ENCODE data around the gene SRGAP1.
A peak's percentile ranks its signal among the peaks of the same experiment; 100 is the strongest.
"Not testable (repeated sequence)": the region's sequence is repeated elsewhere in the genome, so short reads cannot be mapped to it uniquely, and the experiment has no call there.

SRGAP1 gene

GRCh38 chr12:63836936-63837335, 7.6 kb upstream of the SRGAP1 start:
- H3K4me3 ChIP-seq (ENCODE audit: low read depth, low read length): no peak overlapping the region

GRCh38 chr12:63838411-63838810, 6.1 kb upstream of the SRGAP1 start:
- H3K4me3 ChIP-seq (ENCODE audit: low read depth, low read length): no peak overlapping the region

GRCh38 chr12:63841011-63841410, 3.5 kb upstream of the SRGAP1 start:
- no peak overlapping the region for H3K4me3 ChIP-seq (ENCODE audit: low read depth, low read length)

GRCh38 chr12:63841571-63841970, 2.9 kb upstream of the SRGAP1 start:
- no peak overlapping the region for H3K4me3 ChIP-seq (ENCODE audit: low read depth, low read length)

- not testable (repeated sequence) for H3K4me3 ChIP-seq (ENCODE audit: low read depth, low read length)
Measured at GRCh38 chr12:63842750-63843149, 1.8 kb upstream of the SRGAP1 start.

- H3K4me3 ChIP-seq (ENCODE audit: low read depth, low read length): peak overlapping the region; percentile 84
Measured at GRCh38 chr12:63843254-63843720, 1.2 kb upstream of the SRGAP1 start.

GRCh38 chr12:63843721-63844390, 644 bp upstream of the SRGAP1 start:
- H3K4me3 ChIP-seq (ENCODE audit: low read depth, low read length): peak overlapping the region; percentile 84

GRCh38 chr12:63845726-63846125, 1.2 kb downstream of the SRGAP1 start:
- H3K4me3 ChIP-seq (ENCODE audit: low read depth, low read length): peak overlapping the region; percentile 84

GRCh38 chr12:63846238-63846967, 1.9 kb downstream of the SRGAP1 start:
- no peak overlapping the region for H3K4me3 ChIP-seq (ENCODE audit: low read depth, low read length)

GRCh38 chr12:63848450-63848849, 4.0 kb downstream of the SRGAP1 start:
- H3K4me3 ChIP-seq (ENCODE audit: low read depth, low read length): no peak overlapping the region

- H3K4me3 ChIP-seq (ENCODE audit: low read depth, low read length): no peak overlapping the region
Measured at GRCh38 chr12:63849106-63849620, 4.7 kb downstream of the SRGAP1 start.

- H3K4me3 ChIP-seq (ENCODE audit: low read depth, low read length): no peak overlapping the region
Measured at GRCh38 chr12:63849641-63850040, 5.1 kb downstream of the SRGAP1 start.

- no peak overlapping the region for H3K4me3 ChIP-seq (ENCODE audit: low read depth, low read length)
Measured at GRCh38 chr12:63853978-63854377, 9.5 kb downstream of the SRGAP1 start.

GRCh38 chr12:63855299-63855698, 10.8 kb downstream of the SRGAP1 start:
- H3K4me3 ChIP-seq (ENCODE audit: low read depth, low read length): no peak overlapping the region

- H3K4me3 ChIP-seq (ENCODE audit: low read depth, low read length): no peak overlapping the region
Measured at GRCh38 chr12:63857771-63858670, 13.5 kb downstream of the SRGAP1 start.

- H3K4me3 ChIP-seq (ENCODE audit: low read depth, low read length): not testable (repeated sequence)
Measured at GRCh38 chr12:63859880-63860279, 15.4 kb downstream of the SRGAP1 start.

GRCh38 chr12:63862187-63862968, 17.9 kb downstream of the SRGAP1 start:
- H3K4me3 ChIP-seq (ENCODE audit: low read depth, low read length): no peak overlapping the region

GRCh38 chr12:63862969-63863230, 18.4 kb downstream of the SRGAP1 start:
- no peak overlapping the region for H3K4me3 ChIP-seq (ENCODE audit: low read depth, low read length)

GRCh38 chr12:63863658-63864453, 19.4 kb downstream of the SRGAP1 start:
- H3K4me3 ChIP-seq (ENCODE audit: low read depth, low read length): no peak overlapping the region

GRCh38 chr12:63864454-63864706, 19.9 kb downstream of the SRGAP1 start:
- H3K4me3 ChIP-seq (ENCODE audit: low read depth, low read length): no peak overlapping the region
